HCT116 (cell line): ENCODE measurements around the gene ZNF474. TPM values are rescaled to one million over a fixed set of nuclear protein-coding genes. Genes with fewer than 3 reads are reported as not detected.

Experiments
- ATAC-seq: fragments of 200-7000 bp; cut with Tn5 transposase; 2 replicates; pipeline ENCODE4 v1.9.1; 2020; ENCODE audit warnings: mild to moderate bottlenecking, moderate library complexity
- Bru-seq: library from RNA; stranded (reverse); fragments of 400-500 nt; gene quantifications from one replicate; lab custom pipeline; 2021; lab: Mats Ljungman, UMichigan
- BruChase-seq, 2 experiments: library from RNA; stranded (reverse); fragments of 400-500 nt; gene quantifications; one replicate each; lab custom pipeline; 2021; lab: Mats Ljungman, UMichigan
- BruUV-seq: library from RNA; stranded (reverse); fragments of 400-500 nt; replicated peaks from 2 replicates; lab custom pipeline; 2021; lab: Mats Ljungman, UMichigan
- CTCF ChIA-PET: fragments of 300-600 bp; sonication (Branson Sonifier 250); formaldehyde crosslinking; loops from one replicate; lab custom pipeline; 2021; ENCODE audit warnings: antibody characterized with exemption; lab: Charles Lee
- POLR2A ChIA-PET: fragments of 300-600, 350-600 bp; sonication (Branson Sonifier 250); formaldehyde crosslinking; loops from one replicate; lab custom pipeline; 2021; ENCODE audit warnings: antibody characterized with exemption; lab: Charles Lee
- RAD21 ChIA-PET, 2 experiments: fragments of 300-600 bp; sonication (Branson Sonifier 250); formaldehyde crosslinking; loops; one replicate each; lab custom pipeline; 2023; ENCODE audit warnings: low total read pairs in 2 of 2; ENCODE audit not compliant: uncharacterized antibody in 2 of 2, unreplicated experiment in 2 of 2, low non-redundant PET in 1 of 2; lab: Charles Lee
- DNase-seq: peaks from one replicate; pipeline ENCODE4 v3.0.0-alpha.2; 2010; ENCODE audit warnings: low read depth, low spot score
- H2AFZ ChIP-seq: fragments of 200-600 bp; shearing (Covaris generic), sonication (generic); 2 replicates; pipeline ENCODE4 v1.6.1; 2017; ENCODE audit warnings: low read depth, mixed run types, mixed read lengths, antibody characterized with exemption, low read length; ENCODE audit not compliant: poor library complexity, severe bottlenecking
- H3K27ac ChIP-seq: 2 replicates; pipeline ENCODE4 v1.5.1; 2012; ENCODE audit warnings: low read depth, low read length
- H3K27me3 ChIP-seq: fragments of 200-600 bp; sonication (generic); 2 replicates; pipeline ENCODE4 v1.6.1; 2016; ENCODE audit warnings: mixed run types, low read length, mixed read lengths; ENCODE audit not compliant: insufficient read depth
- H3K36me3 ChIP-seq, 2 experiments: fragments of 200-500 bp in 1 of 2; fragments of 200-600 bp in 1 of 2; sonication (Bioruptor generic) in 1 of 2; sonication (generic) in 1 of 2; 2 replicates each; pipeline versions ENCODE4 v1.5.1 to v1.6.1; 2014 to 2016; ENCODE audit warnings: low read length in 2 of 2, inconsistent platforms in 1 of 2, mixed read lengths in 1 of 2, mixed run types in 1 of 2; ENCODE audit not compliant: insufficient read depth in 2 of 2, control insufficient read depth in 1 of 2
- H3K4me1 ChIP-seq, 2 experiments: fragments of 200-600 bp in 1 of 2; sonication (generic) in 1 of 2; 2 replicates each; pipeline versions ENCODE4 v1.5.1 to v1.6.1; 2012 to 2017; ENCODE audit warnings: low read length in 2 of 2, inconsistent platforms in 1 of 2, mild to moderate bottlenecking in 1 of 2, mixed read lengths in 1 of 2, mixed run types in 1 of 2, moderate library complexity in 1 of 2; ENCODE audit not compliant: insufficient read depth in 2 of 2, control insufficient read depth in 1 of 2
- H3K4me2 ChIP-seq: fragments of 200-600 bp; sonication (generic); 2 replicates; pipeline ENCODE4 v1.6.1; 2017; ENCODE audit warnings: mixed run types, low read length, mixed read lengths
- H3K4me3 ChIP-seq, 2 experiments: fragments of 200-600 bp in 1 of 2; sonication (generic) in 1 of 2; replicated peaks in 1 of 2; 2 replicates each; pipeline ENCODE4 v1.5.1; 2011 to 2016; ENCODE audit warnings: low read length in 2 of 2, control low read depth in 1 of 2, low read depth in 1 of 2, mild to moderate bottlenecking in 1 of 2, mixed read lengths in 1 of 2, mixed run types in 1 of 2
- H3K79me2 ChIP-seq: fragments of 200-600 bp; sonication (generic); 2 replicates; pipeline ENCODE4 v1.6.1; 2017; ENCODE audit warnings: mild to moderate bottlenecking, mixed run types, low read length, moderate library complexity, mixed read lengths; ENCODE audit not compliant: insufficient read depth
- H3K9ac ChIP-seq: fragments of 200-600 bp; sonication (generic); 2 replicates; pipeline ENCODE4 v1.6.1; 2016; ENCODE audit warnings: low read length, mixed read lengths
- H3K9me2 ChIP-seq: fragments of 200-600 bp; sonication (generic), shearing (Covaris generic); 2 replicates; pipeline ENCODE4 v1.6.1; 2017; ENCODE audit warnings: mixed run types, mild to moderate bottlenecking, moderate library complexity; ENCODE audit not compliant: insufficient read depth
- H3K9me3 ChIP-seq, 2 experiments: fragments of 200-500 bp in 1 of 2; fragments of 200-600 bp in 1 of 2; sonication (Bioruptor generic) in 1 of 2; sonication (generic) in 1 of 2; 2 replicates each; pipeline ENCODE4 v1.6.1; 2014 to 2017; ENCODE audit warnings: low read length in 2 of 2, mixed read lengths in 2 of 2, inconsistent platforms in 1 of 2, low read depth in 1 of 2, mild to moderate bottlenecking in 1 of 2, mixed run types in 1 of 2, moderate library complexity in 1 of 2; ENCODE audit not compliant: control insufficient read depth in 1 of 2, insufficient read depth in 1 of 2
- H4K20me1 ChIP-seq: fragments of 200-600 bp; sonication (generic), shearing (Covaris generic); 2 replicates; pipeline ENCODE4 v1.6.1; 2017; ENCODE audit warnings: mixed run types, mild to moderate bottlenecking, moderate library complexity; ENCODE audit not compliant: insufficient read depth
- EGR1 ChIP-seq: IDR thresholded peaks from 2 replicates; pipeline ENCODE4 v1.6.1; 2012; ENCODE audit warnings: low read depth
- ELF1 ChIP-seq: IDR thresholded peaks from 2 replicates; pipeline ENCODE4 v1.6.1; 2012; ENCODE audit warnings: low read depth, borderline replicate concordance
- EZH2 ChIP-seq: fragments of 200-600 bp; sonication (generic); IDR thresholded peaks from 2 replicates; pipeline ENCODE4 v1.6.1; 2017; ENCODE audit warnings: antibody characterized with exemption, mixed run types
- FOSL1 ChIP-seq: IDR thresholded peaks from 2 replicates; pipeline ENCODE4 v1.6.1; 2012; ENCODE audit warnings: low read depth
- JUND ChIP-seq: IDR thresholded peaks from 2 replicates; pipeline ENCODE4 v1.6.1; 2012
- POLR2A ChIP-seq: IDR thresholded peaks from 2 replicates; pipeline ENCODE4 v1.7.0; 2011; ENCODE audit warnings: borderline replicate concordance; ENCODE audit not compliant: insufficient read depth, insufficient read length; ENCODE audit errors: extremely low read depth
- POLR2AphosphoS5 ChIP-seq: IDR thresholded peaks from 2 replicates; pipeline ENCODE4 v1.6.1; 2011; ENCODE audit warnings: mild to moderate bottlenecking, low read depth, low read length, moderate library complexity
- SIN3A ChIP-seq: IDR thresholded peaks from 2 replicates; pipeline ENCODE4 v1.6.1; 2012; ENCODE audit warnings: low read depth
- SP1 ChIP-seq: IDR thresholded peaks from 2 replicates; pipeline ENCODE4 v1.6.1; 2012; ENCODE audit warnings: low read depth
- SRF ChIP-seq: IDR thresholded peaks from 2 replicates; pipeline ENCODE4 v1.6.1; 2012; ENCODE audit warnings: low read depth
- TCF7L2 ChIP-seq: IDR thresholded peaks from 2 replicates; pipeline ENCODE4 v1.7.0; 2011; ENCODE audit warnings: borderline replicate concordance, inconsistent platforms; ENCODE audit not compliant: insufficient read depth, insufficient read length; ENCODE audit errors: extremely low read depth
- ZFX ChIP-seq: fragments of 450-650 bp; IDR thresholded peaks from 2 replicates; pipeline ENCODE4 v1.6.1; 2017
- intact Hi-C: fragments of 100-400 bp; cut with micrococcal nuclease; formaldehyde crosslinking; loops from 2 replicates; pipeline ENCODE4 v1.10.0; 2022
- long read RNA-seq: library from polyadenylated mRNA; unstranded; transcript quantifications from one replicate; pipeline ENCODE4 v2.0.0, GENCODE V29; 2021; ENCODE audit not compliant: unreplicated experiment
- polyA plus RNA-seq: library from polyadenylated mRNA; unstranded; fragments of >200 nt; gene quantifications from 2 replicates; pipeline ENCODE4 v1.2.1, GENCODE V29; 2012; ENCODE audit warnings: missing spikeins
- total RNA-seq: library from RNA; stranded (reverse); gene quantifications from one replicate; pipeline ENCODE4 v1.2.1, GENCODE V29; 2021; ENCODE audit not compliant: unreplicated experiment
- TF ChIP-seq, protein P1 (sequence below): IDR thresholded peaks from 2 replicates; pipeline ENCODE4 v1.6.1; 2012; ENCODE audit warnings: low read depth
- TF ChIP-seq, protein P2 (sequence below): IDR thresholded peaks from 2 replicates; pipeline ENCODE4 v1.6.1; 2011; ENCODE audit warnings: mild to moderate bottlenecking, low read length, moderate library complexity; ENCODE audit not compliant: insufficient replicate concordance; ENCODE audit errors: extremely low read depth
- TF ChIP-seq, protein P3 (sequence below): IDR thresholded peaks from 2 replicates; pipeline ENCODE4 v1.6.1; 2012
- TF ChIP-seq, protein P4 (sequence below): IDR thresholded peaks from 2 replicates; pipeline ENCODE4 v1.6.1; 2012

Gene ZNF474
- total RNA-seq, result 0.37 TPM
- 0.10 TPM in 2 replicates for polyA plus RNA-seq
- Bru-seq, nascent RNA, result percentile 42 among the genes with signal in this experiment
- BruChase-seq, experiment 1, labeled RNA remaining after a 6-hour chase, result percentile 39 among the genes with signal in this experiment
- percentile 46 among the genes with signal in this experiment for BruChase-seq, experiment 2, labeled RNA remaining after a 2-hour chase
- long read RNA-seq, result 0 reads

DNA sequence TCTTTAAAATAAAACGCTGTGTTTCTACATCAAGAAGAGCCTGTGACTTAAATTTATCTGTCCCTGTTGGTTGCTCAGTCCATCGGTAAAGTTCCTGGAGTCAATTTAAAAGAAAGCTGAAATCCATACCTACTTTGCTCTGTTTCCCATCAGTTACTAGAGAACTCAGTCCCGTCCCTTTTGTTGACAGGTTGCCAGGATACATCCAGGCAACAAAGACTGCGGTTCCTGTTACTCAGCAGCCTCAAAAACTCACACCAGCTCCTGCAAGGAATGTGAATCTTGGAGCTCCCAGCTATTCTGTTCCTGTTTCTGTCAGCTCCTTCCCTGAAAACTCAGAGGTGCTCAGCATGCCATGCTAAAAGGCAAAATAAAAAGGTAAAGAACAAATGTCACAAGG, at the start of gene ZNF474:
TSS of gene ZNF474 (plus strand) at position 241 of the 400 bp plus-strand sequence. CDS start 22,445 bp downstream, outside the sequence.
- ChIA-PET RAD21 (no interaction called here), CTCF (no interaction called here), POLR2A (no interaction called here)
- Histone ChIP-seq H4K20me1 (no peaks in the 10 kb centered on the region), H3K9me3 (no peaks in the 10 kb centered on the region), H3K4me3 (no peak within 1 kb of the TSS), H3K36me3 (no peaks in the 10 kb centered on the region), H3K79me2 (no peaks in the 10 kb centered on the region), H3K4me2 (no peak within 1 kb of the TSS), H3K9me2 (no peaks in the 10 kb centered on the region), H2AFZ (no peak within 1 kb of the TSS), H3K27me3 (no peaks in the 10 kb centered on the region)
- no TSS peak for BruUV-seq
- TF ChIP-seq, protein P1, sequence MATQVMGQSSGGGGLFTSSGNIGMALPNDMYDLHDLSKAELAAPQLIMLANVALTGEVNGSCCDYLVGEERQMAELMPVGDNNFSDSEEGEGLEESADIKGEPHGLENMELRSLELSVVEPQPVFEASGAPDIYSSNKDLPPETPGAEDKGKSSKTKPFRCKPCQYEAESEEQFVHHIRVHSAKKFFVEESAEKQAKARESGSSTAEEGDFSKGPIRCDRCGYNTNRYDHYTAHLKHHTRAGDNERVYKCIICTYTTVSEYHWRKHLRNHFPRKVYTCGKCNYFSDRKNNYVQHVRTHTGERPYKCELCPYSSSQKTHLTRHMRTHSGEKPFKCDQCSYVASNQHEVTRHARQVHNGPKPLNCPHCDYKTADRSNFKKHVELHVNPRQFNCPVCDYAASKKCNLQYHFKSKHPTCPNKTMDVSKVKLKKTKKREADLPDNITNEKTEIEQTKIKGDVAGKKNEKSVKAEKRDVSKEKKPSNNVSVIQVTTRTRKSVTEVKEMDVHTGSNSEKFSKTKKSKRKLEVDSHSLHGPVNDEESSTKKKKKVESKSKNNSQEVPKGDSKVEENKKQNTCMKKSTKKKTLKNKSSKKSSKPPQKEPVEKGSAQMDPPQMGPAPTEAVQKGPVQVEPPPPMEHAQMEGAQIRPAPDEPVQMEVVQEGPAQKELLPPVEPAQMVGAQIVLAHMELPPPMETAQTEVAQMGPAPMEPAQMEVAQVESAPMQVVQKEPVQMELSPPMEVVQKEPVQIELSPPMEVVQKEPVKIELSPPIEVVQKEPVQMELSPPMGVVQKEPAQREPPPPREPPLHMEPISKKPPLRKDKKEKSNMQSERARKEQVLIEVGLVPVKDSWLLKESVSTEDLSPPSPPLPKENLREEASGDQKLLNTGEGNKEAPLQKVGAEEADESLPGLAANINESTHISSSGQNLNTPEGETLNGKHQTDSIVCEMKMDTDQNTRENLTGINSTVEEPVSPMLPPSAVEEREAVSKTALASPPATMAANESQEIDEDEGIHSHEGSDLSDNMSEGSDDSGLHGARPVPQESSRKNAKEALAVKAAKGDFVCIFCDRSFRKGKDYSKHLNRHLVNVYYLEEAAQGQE, result no peak
- no peak for TF ChIP-seq JUND
- no peak for TF ChIP-seq POLR2A
- TF ChIP-seq POLR2AphosphoS5, result no peak
- TF ChIP-seq, protein P2, sequence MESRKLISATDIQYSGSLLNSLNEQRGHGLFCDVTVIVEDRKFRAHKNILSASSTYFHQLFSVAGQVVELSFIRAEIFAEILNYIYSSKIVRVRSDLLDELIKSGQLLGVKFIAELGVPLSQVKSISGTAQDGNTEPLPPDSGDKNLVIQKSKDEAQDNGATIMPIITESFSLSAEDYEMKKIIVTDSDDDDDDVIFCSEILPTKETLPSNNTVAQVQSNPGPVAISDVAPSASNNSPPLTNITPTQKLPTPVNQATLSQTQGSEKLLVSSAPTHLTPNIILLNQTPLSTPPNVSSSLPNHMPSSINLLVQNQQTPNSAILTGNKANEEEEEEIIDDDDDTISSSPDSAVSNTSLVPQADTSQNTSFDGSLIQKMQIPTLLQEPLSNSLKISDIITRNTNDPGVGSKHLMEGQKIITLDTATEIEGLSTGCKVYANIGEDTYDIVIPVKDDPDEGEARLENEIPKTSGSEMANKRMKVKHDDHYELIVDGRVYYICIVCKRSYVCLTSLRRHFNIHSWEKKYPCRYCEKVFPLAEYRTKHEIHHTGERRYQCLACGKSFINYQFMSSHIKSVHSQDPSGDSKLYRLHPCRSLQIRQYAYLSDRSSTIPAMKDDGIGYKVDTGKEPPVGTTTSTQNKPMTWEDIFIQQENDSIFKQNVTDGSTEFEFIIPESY, result no peak
- TF ChIP-seq, protein P3, sequence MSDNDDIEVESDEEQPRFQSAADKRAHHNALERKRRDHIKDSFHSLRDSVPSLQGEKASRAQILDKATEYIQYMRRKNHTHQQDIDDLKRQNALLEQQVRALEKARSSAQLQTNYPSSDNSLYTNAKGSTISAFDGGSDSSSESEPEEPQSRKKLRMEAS, result no peak
- TF ChIP-seq, protein P4, sequence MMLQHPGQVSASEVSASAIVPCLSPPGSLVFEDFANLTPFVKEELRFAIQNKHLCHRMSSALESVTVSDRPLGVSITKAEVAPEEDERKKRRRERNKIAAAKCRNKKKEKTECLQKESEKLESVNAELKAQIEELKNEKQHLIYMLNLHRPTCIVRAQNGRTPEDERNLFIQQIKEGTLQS, result no peak
- TF ChIP-seq TCF7L2, result no peak
- TF ChIP-seq ZFX, result no peak
- TF ChIP-seq SIN3A, result no peak
- TF ChIP-seq SRF, result no peak
- no peak for TF ChIP-seq SP1
- TF ChIP-seq EGR1, result no peak
- no peak for TF ChIP-seq FOSL1
- no peak for TF ChIP-seq EZH2
- TF ChIP-seq ELF1, result no peak
- TF ChIP-seq, all 23 proteins: peak for 0
- H3K9ac ChIP-seq, result no peak within 1 kb of the TSS
- intact Hi-C loops, result no loop called here
- DNase-seq (peak; percentile 28), ATAC-seq (no peak)
- no peak within 1 kb of the TSS for H3K27ac ChIP-seq
- peaks cover 0 to 4% of the 10 kb centered on the region in 2 experiments; a peak in 1 of 4 replicates for H3K4me1 ChIP-seq
